Right atrium auricular region (tissue), 2 donors: ENCODE measurements around the gene SLC27A1. TPM values are rescaled to one million over a fixed set of nuclear protein-coding genes. Genes with fewer than 3 reads are reported as not detected.
"Not testable (repeated sequence)": the region's sequence is repeated elsewhere in the genome, so short reads cannot be mapped to it uniquely, and the experiment has no call there.

ENCODE experiments used
- DNase-seq: peaks from one replicate; pipeline ENCODE4 v3.0.0-alpha.2; 2019; ENCODE audit warnings: low spot score
- H3K27ac ChIP-seq, 2 donors: fragments of 200-600 bp; sonication (generic); 1 replicate in 1 of 2; 2 replicates in 1 of 2; pipeline ENCODE4 v1.5.1; 2016 to 2019
- H3K27me3 ChIP-seq, 2 donors: fragments of 200-600 bp; sonication (generic); one replicate each; pipeline versions ENCODE4 v1.5.1 to v1.6.0; 2017 to 2019
- H3K36me3 ChIP-seq: fragments of 200-600 bp; sonication (generic); one replicate; pipeline ENCODE4 v1.5.1; 2016
- H3K4me1 ChIP-seq, 2 donors: fragments of 200-600 bp; sonication (generic); one replicate each; pipeline versions ENCODE4 v1.5.1 to v1.6.0; 2017 to 2019
- H3K4me3 ChIP-seq, 2 donors: fragments of 200-600 bp; sonication (generic); 1 replicate in 1 of 2; 2 replicates in 1 of 2; pipeline ENCODE4 v1.5.1; 2017 to 2019; ENCODE audit warnings: mild to moderate bottlenecking in 1 of 2, moderate library complexity in 1 of 2
- H3K9me3 ChIP-seq, 2 donors: fragments of 200-600 bp; sonication (generic); one replicate each; pipeline ENCODE4 v1.5.1; 2019
- CTCF ChIP-seq, 2 donors: fragments of 200-600 bp; sonication (generic); IDR thresholded peaks; one replicate each; pipeline ENCODE4 v1.5.1; 2019; ENCODE audit warnings: antibody characterized with exemption in 2 of 2
- total RNA-seq, 2 donors: library from RNA; depleted of rRNA; stranded (reverse); fragments of >200 nt; gene quantifications; one replicate each; pipeline ENCODE4 v1.1.0, GENCODE V29; 2016

SLC27A1 gene
- total RNA-seq, 2 donors from 2014 or later = 31.2 to 65.6 TPM

- Histone ChIP-seq H3K4me3 (no peak overlapping the region), H3K4me1 (peaks cover 0 to 36% of the 10 kb centered on the region in 2 donors), H3K9me3 (no peaks in the 10 kb centered on the region), H3K27ac (peak overlapping the region; percentile 55 to 57), H3K36me3 (peaks cover 18% of the 10 kb centered on the region), H3K27me3 (no peaks in the 10 kb centered on the region)
- TF ChIP-seq CTCF (IDR thresholded peaks at IDR 0.05) = no peak
- DNase-seq = no peak
These were observed 30.3 kb downstream of the SLC27A1 start for GRCh38 chr19:17500447-17501198.

GRCh38 chr19:17503240-17503639, 32.9 kb downstream of the SLC27A1 start:
- H3K4me3 ChIP-seq = no peak overlapping the region
- no peak overlapping the region for H3K27ac ChIP-seq
- peaks cover 24% of the 10 kb centered on the region for H3K36me3 ChIP-seq
- TF ChIP-seq CTCF (IDR thresholded peaks at IDR 0.05) = no peak
- DNase-seq = no peak
- no peaks in the 10 kb centered on the region for H3K9me3 ChIP-seq
- H3K4me1 ChIP-seq = peaks cover 0 to 28% of the 10 kb centered on the region in 2 donors
- no peaks in the 10 kb centered on the region for H3K27me3 ChIP-seq

GRCh38 chr19:17504030-17504429, 33.7 kb downstream of the SLC27A1 start:
- H3K36me3 ChIP-seq = peaks cover 24% of the 10 kb centered on the region
- no peak overlapping the region for H3K27ac ChIP-seq
- H3K27me3 ChIP-seq = no peaks in the 10 kb centered on the region
- TF ChIP-seq CTCF (IDR thresholded peaks at IDR 0.05) = no peak
- H3K4me1 ChIP-seq = peaks cover 0 to 22% of the 10 kb centered on the region in 2 donors
- DNase-seq = no peak
- H3K4me3 ChIP-seq = no peak overlapping the region
- H3K9me3 ChIP-seq = no peaks in the 10 kb centered on the region

GRCh38 chr19:17504456-17504855, 34.1 kb downstream of the SLC27A1 start:
- Histone ChIP-seq H3K27ac (no peak overlapping the region), H3K4me3 (no peak overlapping the region), H3K4me1 (peaks cover 0 to 18% of the 10 kb centered on the region in 2 donors), H3K9me3 (no peaks in the 10 kb centered on the region), H3K27me3 (no peaks in the 10 kb centered on the region), H3K36me3 (peaks cover 24% of the 10 kb centered on the region)
- DNase-seq = no peak
- TF ChIP-seq CTCF (IDR thresholded peaks at IDR 0.05) = no peak

GRCh38 chr19:17505223-17505622, 34.9 kb downstream of the SLC27A1 start:
- no peak for DNase-seq
- Histone ChIP-seq H3K9me3 (no peaks in the 10 kb centered on the region), H3K4me3 (no peak overlapping the region), H3K27me3 (no peaks in the 10 kb centered on the region), H3K4me1 (peaks cover 0 to 18% of the 10 kb centered on the region in 2 donors), H3K36me3 (peaks cover 22% of the 10 kb centered on the region), H3K27ac (no peak overlapping the region)
- no peak for TF ChIP-seq CTCF (IDR thresholded peaks at IDR 0.05)

GRCh38 chr19:17506745-17507144, 36.4 kb downstream of the SLC27A1 start:
- H3K27ac ChIP-seq = no peak overlapping the region
- DNase-seq = no peak

GRCh38 chr19:17508558-17508933, 38.2 kb downstream of the SLC27A1 start:
- H3K4me1 ChIP-seq = peaks cover 0 to 35% of the 10 kb centered on the region in 2 donors
- not testable (repeated sequence) for DNase-seq, H3K9me3 ChIP-seq, H3K27me3 ChIP-seq, H3K4me3 ChIP-seq
- peaks cover 12% of the 10 kb centered on the region for H3K36me3 ChIP-seq
- H3K27ac ChIP-seq = peak overlapping the region; percentile 8 to 34

More at GRCh38 chr19:17506745-17507144, 36.4 kb downstream of the SLC27A1 start:
- peaks cover 12% of the 10 kb centered on the region for H3K36me3 ChIP-seq
- no peak overlapping the region for H3K4me3 ChIP-seq
- no peaks in the 10 kb centered on the region for H3K27me3 ChIP-seq
- H3K4me1 ChIP-seq = peaks cover 0 to 25% of the 10 kb centered on the region in 2 donors
- no peaks in the 10 kb centered on the region for H3K9me3 ChIP-seq
- TF ChIP-seq CTCF (IDR thresholded peaks at IDR 0.05) = no peak
